Endodermal cell (in vitro differentiated cells): ENCODE data around the gene ASIC5. TPM values are rescaled to one million over a fixed set of nuclear protein-coding genes. Genes with fewer than 3 reads are reported as not detected.

Experiments
- DNase-seq: peaks from one replicate; pipeline ENCODE4 v3.0.0-alpha.2; 2017
- H3K27ac ChIP-seq: 2 replicates; pipeline ENCODE4 v1.5.1; 2013; ENCODE audit warnings: mild to moderate bottlenecking, low read depth, low read length, moderate library complexity
- H3K27me3 ChIP-seq: 2 replicates; pipeline ENCODE4 v1.6.1; 2013; ENCODE audit warnings: mild to moderate bottlenecking, low read length, moderate library complexity; ENCODE audit not compliant: insufficient read depth, control insufficient read depth, poor library complexity, severe bottlenecking
- H3K36me3 ChIP-seq: 2 replicates; pipeline ENCODE4 v1.7.0; 2013; ENCODE audit warnings: mild to moderate bottlenecking, low read length, moderate library complexity; ENCODE audit not compliant: control insufficient read depth, insufficient read depth
- H3K4me1 ChIP-seq: one replicate; pipeline ENCODE4 v1.7.0; 2013; ENCODE audit warnings: low read length; ENCODE audit not compliant: control insufficient read depth, insufficient read depth
- H3K4me3 ChIP-seq: 2 replicates; pipeline ENCODE4 v1.5.1; 2013; ENCODE audit warnings: mild to moderate bottlenecking, low read length, moderate library complexity
- H3K9ac ChIP-seq: 2 replicates; pipeline ENCODE4 v1.6.1; 2013; ENCODE audit warnings: mild to moderate bottlenecking, low read length, moderate library complexity; ENCODE audit not compliant: poor library complexity, severe bottlenecking; ENCODE audit errors: extremely low read depth
- H3K9me3 ChIP-seq: 2 replicates; pipeline ENCODE4 v1.6.1; 2013; ENCODE audit warnings: mild to moderate bottlenecking, low read length, moderate library complexity; ENCODE audit not compliant: control insufficient read depth
- H3K27ac Mint-ChIP-seq: 2 replicates; pipeline ENCODE4 v1.8.0; 2020; ENCODE audit warnings: mixed read lengths
- H3K27me3 Mint-ChIP-seq: 2 replicates; pipeline ENCODE4 v1.8.0; 2021; ENCODE audit warnings: mild to moderate bottlenecking, mixed read lengths; ENCODE audit not compliant: insufficient read depth
- H3K36me3 Mint-ChIP-seq: 2 replicates; pipeline ENCODE4 v1.8.0; 2020; ENCODE audit warnings: low read depth, mixed read lengths
- H3K4me1 Mint-ChIP-seq: 2 replicates; pipeline ENCODE4 v1.8.0; 2020; ENCODE audit warnings: mixed read lengths
- H3K4me3 Mint-ChIP-seq: 2 replicates; pipeline ENCODE4 v1.8.0; 2020; ENCODE audit warnings: mild to moderate bottlenecking, moderate library complexity, mixed read lengths
- H3K9me3 Mint-ChIP-seq: 2 replicates; pipeline ENCODE4 v1.8.0; 2020; ENCODE audit warnings: mild to moderate bottlenecking, mixed read lengths
- CTCF ChIP-seq: fragments of 200-600 bp; sonication (generic); conservative IDR thresholded peaks from 2 replicates; pipeline ENCODE4 v1.5.0; 2021; ENCODE audit warnings: antibody characterized with exemption, mild to moderate bottlenecking
- WGBS, 2 experiments: methylation state at CpG; one replicate each; pipeline versions ENCODE4 v1.1.5 to v1.1.7; 2013; ENCODE audit warnings: missing lambda C conversion rate in 2 of 2, mixed read lengths in 1 of 2; ENCODE audit not compliant: insufficient coverage in 1 of 2, insufficient read length in 1 of 2; 5-methylcytosine and 5-hydroxymethylcytosine counted together
- total RNA-seq, 2 donors: library from RNA; stranded (reverse); fragmentation: NEBNext Ultra II Directional in 1 of 2; extraction: Animal tissue kit (Norgen Biotek cat#: 25700) in 1 of 2; gene quantifications; 2 replicates in 1 of 2; 3 replicates in 1 of 2; pipeline ENCODE4 v1.2.1, GENCODE V29; 2021

ASIC5 gene
- total RNA-seq, 2 donors from 2014 or later = not detected

GRCh38 chr4:155789391-155789790 is 76.7 kb downstream of the ASIC5 start:
- Histone ChIP-seq H3K4me1 (no peaks in the 10 kb centered on the region), H3K27ac (no peak overlapping the region), H3K9me3 (no peaks in the 10 kb centered on the region), H3K9ac (no peak overlapping the region), H3K4me3 (no peak overlapping the region), H3K36me3 (no peaks in the 10 kb centered on the region), H3K27me3 (peaks cover 16% of the 10 kb centered on the region)
- Mint-ChIP-seq H3K27ac (no peak overlapping the region), H3K27me3 (peaks cover 15% of the 10 kb centered on the region), H3K36me3 (no peaks in the 10 kb centered on the region), H3K4me1 (no peaks in the 10 kb centered on the region), H3K9me3 (no peaks in the 10 kb centered on the region), H3K4me3 (no peak overlapping the region)
- WGBS, 2 experiments = 90 to 97% methylated on average over 5 to 6 of the region's 6 CpGs
- TF ChIP-seq CTCF = no peak
- no peak for DNase-seq

GRCh38 chr4:155787113-155787710 is 78.9 kb downstream of the ASIC5 start:
- no peaks in the 10 kb centered on the region for H3K4me1 ChIP-seq
- no peak overlapping the region for H3K27ac ChIP-seq
- Mint-ChIP-seq H3K27ac (no peak overlapping the region), H3K36me3 (no peaks in the 10 kb centered on the region), H3K27me3 (peaks cover 19% of the 10 kb centered on the region), H3K9me3 (no peaks in the 10 kb centered on the region), H3K4me3 (no peak overlapping the region), H3K4me1 (no peaks in the 10 kb centered on the region)
- no peaks in the 10 kb centered on the region for H3K9me3 ChIP-seq
- no peak overlapping the region for H3K9ac ChIP-seq
- H3K4me3 ChIP-seq = no peak overlapping the region
- WGBS, 2 experiments = 10 to 27% methylated on average over 2 to 5 of the region's 5 CpGs
- H3K27me3 ChIP-seq = peaks cover 16% of the 10 kb centered on the region
- no peaks in the 10 kb centered on the region for H3K36me3 ChIP-seq
- TF ChIP-seq CTCF = peak; percentile 89
- peak; percentile 55 for DNase-seq

GRCh38 chr4:155785828-155786227 is 80.2 kb downstream of the ASIC5 start:
- Histone ChIP-seq H3K27me3 (peaks cover 16% of the 10 kb centered on the region), H3K27ac (no peak overlapping the region), H3K4me1 (no peaks in the 10 kb centered on the region), H3K9ac (no peak overlapping the region), H3K36me3 (no peaks in the 10 kb centered on the region), H3K4me3 (no peak overlapping the region), H3K9me3 (no peaks in the 10 kb centered on the region)
- TF ChIP-seq CTCF = no peak
- Mint-ChIP-seq H3K4me1 (no peaks in the 10 kb centered on the region), H3K36me3 (no peaks in the 10 kb centered on the region), H3K9me3 (no peaks in the 10 kb centered on the region), H3K27ac (no peak overlapping the region), H3K27me3 (peaks cover 19% of the 10 kb centered on the region), H3K4me3 (no peak overlapping the region)
- WGBS, 2 experiments = 94 to 100% methylated on average over 1 of the region's 1 CpG
- DNase-seq = no peak
